GM21723 (cell line): ENCODE measurements around the gene PIAS1.
"Not testable (repeated sequence)": the region's sequence is repeated elsewhere in the genome, so short reads cannot be mapped to it uniquely, and the experiment has no call there.

Experiments
- ATAC-seq: cut with Tn5 transposase; IDR thresholded peaks from one replicate; pipeline ENCODE4 v1.9.1; 2021; ENCODE audit warnings: mild to moderate bottlenecking, moderate library complexity; ENCODE audit not compliant: unreplicated experiment

The PIAS1 gene

GRCh38 chr15:68213991-68214837 is 160.1 kb downstream of the PIAS1 start:
- no peak for ATAC-seq

GRCh38 chr15:68214838-68215254 is 160.7 kb downstream of the PIAS1 start:
- ATAC-seq = no peak

- no peak for ATAC-seq
These were observed 163.2 kb downstream of the PIAS1 start for GRCh38 chr15:68217341-68217740.

GRCh38 chr15:68218331-68218730 is 164.2 kb downstream of the PIAS1 start:
- no peak for ATAC-seq

GRCh38 chr15:68218847-68219798 is 165.0 kb downstream of the PIAS1 start:
- ATAC-seq = no peak

- no peak for ATAC-seq
These were observed 166.4 kb downstream of the PIAS1 start for GRCh38 chr15:68220489-68220888.

- ATAC-seq = no peak
These were observed 166.9 kb downstream of the PIAS1 start for GRCh38 chr15:68220967-68221366.

GRCh38 chr15:68221530-68222431 is 167.7 kb downstream of the PIAS1 start:
- ATAC-seq = not testable (repeated sequence)

GRCh38 chr15:68222432-68222743 is 168.3 kb downstream of the PIAS1 start:
- not testable (repeated sequence) for ATAC-seq

- no peak for ATAC-seq
These were observed 169.1 kb downstream of the PIAS1 start for GRCh38 chr15:68223171-68223570.

GRCh38 chr15:68224108-68224507 is 170.0 kb downstream of the PIAS1 start:
- ATAC-seq = no peak

- no peak for ATAC-seq
These were observed 170.6 kb downstream of the PIAS1 start for GRCh38 chr15:68224546-68225250.

GRCh38 chr15:68225442-68225841 is 171.3 kb downstream of the PIAS1 start:
- not testable (repeated sequence) for ATAC-seq

GRCh38 chr15:68227643-68228142 is 173.6 kb downstream of the PIAS1 start:
- no peak for ATAC-seq

- ATAC-seq = peak; percentile 3
These were observed 174.2 kb downstream of the PIAS1 start for GRCh38 chr15:68228143-68228970.

GRCh38 chr15:68228971-68229385 is 174.9 kb downstream of the PIAS1 start:
- peak; percentile 16 for ATAC-seq

GRCh38 chr15:68229386-68230156 is 175.5 kb downstream of the PIAS1 start, which contains the start of gene CLN6:
TSS of gene CLN6 (minus strand) at chr15:68229728. CDS start at chr15:68229584, 144 bp downstream.
- ATAC-seq = peak; percentile 72
